HG03025 (cell line): ENCODE data around the gene TMEM190.

ENCODE experiments used
- ATAC-seq: cut with Tn5 transposase; IDR thresholded peaks from one replicate; pipeline ENCODE4 v1.9.1; 2021; ENCODE audit warnings: mild to moderate bottlenecking, moderate library complexity; ENCODE audit not compliant: unreplicated experiment, low FRiP score

Gene TMEM190

GRCh38 chr19:55350620-55351315 is 25.9 kb upstream of the TMEM190 start:
- no peak for ATAC-seq

- ATAC-seq, result no peak
Measured at GRCh38 chr19:55352040-55352439, 24.6 kb upstream of the TMEM190 start.

DNA sequence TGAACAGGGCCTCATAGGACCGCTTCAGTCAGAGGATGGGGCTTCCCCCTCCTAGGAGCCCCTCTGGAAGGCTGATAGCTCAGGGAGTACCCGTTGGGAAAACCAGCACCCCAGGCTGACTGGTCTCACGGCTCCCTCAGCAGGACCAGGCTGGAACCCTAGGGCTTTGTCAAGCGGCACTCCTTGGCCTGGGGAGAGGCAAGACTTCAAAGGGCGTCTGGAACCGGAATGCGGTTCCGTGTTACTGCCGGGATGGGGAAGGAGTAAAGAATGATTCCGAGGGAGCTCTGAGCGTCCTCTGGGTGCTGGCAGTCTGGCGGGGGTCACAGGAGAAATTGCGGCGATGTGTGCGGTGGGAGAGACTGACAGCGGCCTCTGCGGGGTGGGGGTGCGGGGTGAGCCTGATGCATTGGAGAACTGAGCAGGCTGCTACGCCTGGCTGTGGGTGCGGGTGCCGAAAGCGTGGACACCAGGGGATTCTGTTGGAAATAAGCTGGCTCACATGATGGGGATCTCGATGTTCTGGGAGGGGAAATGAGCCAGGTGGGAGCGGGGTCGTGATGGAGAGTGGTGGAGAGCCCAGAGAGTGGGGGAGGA is 24.0 kb upstream of the TMEM190 start:
- ATAC-seq, result no peak

- no peak for ATAC-seq
Measured at GRCh38 chr19:55353356-55353802, 23.2 kb upstream of the TMEM190 start.

DNA sequence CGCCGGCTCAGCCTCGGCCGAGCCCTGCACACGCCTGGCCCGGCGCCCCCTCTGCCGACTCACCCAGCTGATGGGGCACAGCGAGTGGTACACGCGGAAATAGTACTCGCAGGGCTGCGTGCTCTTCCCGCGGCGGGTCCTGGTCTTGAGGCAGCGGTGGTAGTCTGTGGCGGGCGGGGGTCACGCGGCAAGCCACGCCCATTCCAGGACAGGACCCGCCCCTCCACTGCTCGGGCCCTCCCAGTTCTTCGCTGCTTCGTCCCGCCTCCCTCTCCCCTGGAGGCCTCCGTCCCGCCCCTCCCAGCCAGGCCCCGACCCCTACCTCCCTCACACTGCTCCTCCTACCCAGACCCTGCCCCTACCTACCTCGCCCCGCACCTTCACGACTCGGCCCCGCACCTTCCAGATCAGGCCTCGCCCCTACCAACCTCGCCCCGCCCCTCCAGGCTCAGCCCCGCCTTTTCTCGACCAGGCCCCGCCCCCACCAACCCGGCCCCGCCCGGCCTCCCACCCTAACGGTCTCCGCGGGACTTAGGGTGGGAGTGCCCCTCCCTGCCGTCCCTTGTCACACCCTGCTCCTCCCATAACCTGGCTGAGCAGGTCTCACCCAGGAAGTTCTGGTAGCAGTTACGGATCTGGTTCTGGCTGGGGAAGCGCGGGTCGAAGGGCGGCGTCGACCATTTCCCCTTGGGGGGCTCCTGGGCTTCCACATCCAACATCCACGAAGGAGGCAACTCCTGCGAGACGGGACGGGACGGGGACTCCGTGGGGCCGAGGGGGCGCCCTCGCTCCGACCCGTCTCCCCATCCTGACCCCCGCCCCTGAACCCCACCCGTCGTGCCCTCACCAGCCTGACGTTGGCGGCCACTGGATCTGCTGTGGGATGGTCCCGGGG is 22.6 kb upstream of the TMEM190 start:
- no peak for ATAC-seq

DNA sequence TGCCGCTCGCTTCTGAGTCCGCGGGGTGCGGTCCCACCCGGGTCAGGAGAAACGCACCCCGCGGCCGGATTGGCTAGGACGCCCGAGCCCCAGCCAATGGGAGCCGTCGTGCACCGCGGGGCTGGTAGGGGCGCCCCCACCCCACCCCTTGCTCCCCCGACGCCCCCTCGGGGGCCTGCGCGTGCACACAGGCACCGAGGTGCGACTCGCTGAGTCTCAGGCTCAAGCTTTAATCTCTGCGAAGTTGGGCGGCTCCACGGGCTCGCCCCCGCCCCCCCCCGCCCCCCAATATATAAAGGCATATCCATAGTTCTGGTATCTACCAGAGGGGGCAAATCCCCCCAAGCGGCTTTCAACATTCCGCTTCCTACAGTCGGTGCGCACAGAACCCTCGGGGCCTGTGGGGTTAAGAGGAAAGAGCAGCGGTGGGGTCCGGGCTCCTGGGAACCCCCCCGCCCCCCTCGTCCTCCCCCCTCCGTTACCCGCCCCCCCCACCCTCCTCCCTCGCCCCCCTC is 21.9 kb upstream of the TMEM190 start, which contains the start of gene COX6B2:
Gene COX6B2 (minus strand): TSS at position 22 of the 515 bp plus-strand sequence. CDS start 198 bp downstream, outside the sequence.
- ATAC-seq, result no peak

- ATAC-seq, result no peak
Measured at GRCh38 chr19:55355213-55355821, 21.3 kb upstream of the TMEM190 start.

- no peak for ATAC-seq
Measured at GRCh38 chr19:55358493-55358892, 18.1 kb upstream of the TMEM190 start.

GRCh38 chr19:55358943-55359908 is 17.4 kb upstream of the TMEM190 start:
- ATAC-seq, result no peak

DNA sequence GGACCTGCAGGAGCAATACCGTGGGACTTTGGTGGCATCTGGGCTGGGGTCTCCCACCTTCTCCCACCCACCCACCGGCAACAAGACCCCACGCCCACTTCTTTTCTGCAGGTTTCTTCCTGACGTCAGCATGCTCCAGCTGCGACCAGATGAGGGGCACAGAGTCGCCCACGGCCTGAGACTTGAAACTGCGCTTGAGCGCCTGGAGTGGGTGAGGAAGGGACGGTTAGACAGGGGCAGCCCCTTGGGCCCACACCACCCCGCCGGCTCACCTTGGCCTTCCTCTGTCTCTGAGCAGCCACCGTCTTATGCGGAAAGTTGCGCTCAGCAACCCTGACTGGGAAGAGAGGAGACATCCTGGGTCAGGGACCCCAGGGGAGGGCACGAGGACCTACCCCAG is 15.7 kb upstream of the TMEM190 start:
- no peak for ATAC-seq

GRCh38 chr19:55362174-55362989 is 14.2 kb upstream of the TMEM190 start:
- no peak for ATAC-seq

- no peak for ATAC-seq
Measured at GRCh38 chr19:55362990-55363716, 13.5 kb upstream of the TMEM190 start, which contains the start of gene GARIN5B. Gene GARIN5B, minus strand, starts transcription at chr19:55363260. Its CDS starts 194 bp downstream, at chr19:55363066.

DNA sequence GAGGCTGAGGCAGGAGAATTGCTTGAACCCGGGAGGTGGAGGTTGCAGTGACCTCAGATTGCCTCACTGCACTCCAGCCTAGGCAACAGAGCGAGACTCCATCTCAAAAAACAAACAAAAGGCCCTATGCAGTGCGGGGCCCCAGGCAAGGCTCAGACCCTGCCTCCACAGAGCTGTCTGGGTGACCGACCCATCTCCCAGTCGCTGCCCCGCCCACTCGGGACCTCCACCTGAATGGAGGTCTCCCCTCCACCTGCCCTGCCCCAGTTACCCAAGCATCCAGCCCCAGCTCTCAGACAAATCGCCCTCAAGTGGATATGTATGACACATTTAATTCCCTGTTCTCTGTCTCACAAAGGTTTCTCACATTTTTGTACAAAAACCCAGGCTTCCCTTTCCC is 11.4 kb upstream of the TMEM190 start:
- ATAC-seq, result no peak

DNA sequence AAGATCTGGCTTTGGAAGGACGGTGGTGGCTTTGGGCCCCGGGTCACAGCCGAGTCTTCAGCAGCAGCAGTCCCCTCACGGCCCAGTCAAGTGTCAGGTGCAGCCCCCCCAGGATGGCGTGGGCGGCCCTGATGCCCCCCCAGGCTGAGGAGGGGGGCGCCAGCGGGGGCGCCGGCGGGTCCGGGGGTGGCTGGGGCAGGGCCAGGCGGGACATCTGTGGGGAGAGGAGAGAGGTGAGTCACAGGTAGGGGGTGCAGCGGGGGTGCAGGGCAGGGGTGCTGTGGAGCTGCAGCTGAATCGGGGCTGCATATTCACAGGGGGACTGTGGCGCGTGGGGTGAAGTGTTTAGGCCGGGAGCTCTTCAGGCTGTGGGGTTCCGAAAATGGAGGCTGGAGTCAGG is 10.7 kb upstream of the TMEM190 start:
- no peak for ATAC-seq

- ATAC-seq, result no peak
Measured at GRCh38 chr19:55366790-55367189, 9.8 kb upstream of the TMEM190 start.

DNA sequence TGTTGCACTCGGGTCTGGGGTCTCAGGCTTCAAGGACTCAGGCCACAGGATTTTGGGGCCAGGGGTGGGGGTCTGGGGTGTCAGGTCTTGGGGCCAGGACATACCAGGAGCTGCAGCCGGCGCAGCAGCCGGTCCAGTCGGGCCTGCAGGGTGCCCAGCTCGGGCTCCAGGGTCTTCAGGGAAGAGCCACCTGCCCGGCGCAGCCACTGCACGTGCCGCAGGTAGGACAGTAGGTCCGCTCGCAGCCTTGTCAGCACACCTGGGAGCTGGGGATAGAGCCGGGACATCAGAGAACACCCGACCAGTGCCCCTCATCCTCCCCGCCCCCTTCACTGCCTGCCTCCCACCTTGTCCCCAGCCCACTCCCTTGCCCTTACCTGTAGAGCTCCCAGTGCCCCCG is 8.5 kb upstream of the TMEM190 start:
- ATAC-seq, result no peak

- ATAC-seq, result no peak
Measured at GRCh38 chr19:55368701-55369563, 7.7 kb upstream of the TMEM190 start.
